GM18861 (cell line): ENCODE data around the gene SLC34A1.
"Not testable (repeated sequence)": the region's sequence is repeated elsewhere in the genome, so short reads cannot be mapped to it uniquely, and the experiment has no call there.

Source experiments
- ATAC-seq: cut with Tn5 transposase; IDR thresholded peaks from one replicate; pipeline ENCODE4 v1.9.1; 2021; ENCODE audit not compliant: unreplicated experiment

The SLC34A1 gene

GRCh38 chr5:177384134-177384533 is at the start of gene SLC34A1:
Gene SLC34A1 (plus strand): TSS chr5:177384434. CDS start chr5:177385742, 1,308 bp downstream.
- no peak for ATAC-seq

- ATAC-seq = no peak
These were observed 49.2 kb upstream of the SLC34A1 start for GRCh38 chr5:177334781-177335700.

GRCh38 chr5:177335701-177336065 is 48.6 kb upstream of the SLC34A1 start:
- no peak for ATAC-seq

GRCh38 chr5:177336112-177336511 is 48.1 kb upstream of the SLC34A1 start:
- ATAC-seq = no peak

GRCh38 chr5:177336603-177337494 is 47.4 kb upstream of the SLC34A1 start:
- ATAC-seq = no peak

- no peak for ATAC-seq
These were observed 45.8 kb upstream of the SLC34A1 start for GRCh38 chr5:177338251-177339106.

GRCh38 chr5:177339107-177339638 is 45.1 kb upstream of the SLC34A1 start:
- ATAC-seq = no peak

DNA sequence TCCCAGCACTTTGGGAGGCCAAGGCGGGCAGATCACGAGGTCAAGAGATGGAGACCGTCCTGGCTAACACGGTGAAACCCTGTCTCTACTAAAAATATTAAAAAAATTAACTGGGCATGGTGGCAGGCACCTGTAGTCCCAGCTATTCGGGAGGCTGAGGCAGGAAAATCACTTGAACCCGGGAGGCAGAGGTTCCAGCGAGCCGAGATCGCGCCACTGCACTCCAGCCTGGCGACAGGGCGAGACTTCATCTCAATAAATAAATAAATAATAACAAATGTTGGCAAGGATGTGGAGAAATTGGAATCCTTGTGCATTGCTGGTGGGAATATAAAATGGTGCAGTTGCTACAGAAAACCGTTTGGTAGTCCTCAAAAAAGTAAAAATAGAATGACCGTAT is 41.2 kb upstream of the SLC34A1 start:
- not testable (repeated sequence) for ATAC-seq

GRCh38 chr5:177343777-177344176 is 40.5 kb upstream of the SLC34A1 start:
- no peak for ATAC-seq

DNA sequence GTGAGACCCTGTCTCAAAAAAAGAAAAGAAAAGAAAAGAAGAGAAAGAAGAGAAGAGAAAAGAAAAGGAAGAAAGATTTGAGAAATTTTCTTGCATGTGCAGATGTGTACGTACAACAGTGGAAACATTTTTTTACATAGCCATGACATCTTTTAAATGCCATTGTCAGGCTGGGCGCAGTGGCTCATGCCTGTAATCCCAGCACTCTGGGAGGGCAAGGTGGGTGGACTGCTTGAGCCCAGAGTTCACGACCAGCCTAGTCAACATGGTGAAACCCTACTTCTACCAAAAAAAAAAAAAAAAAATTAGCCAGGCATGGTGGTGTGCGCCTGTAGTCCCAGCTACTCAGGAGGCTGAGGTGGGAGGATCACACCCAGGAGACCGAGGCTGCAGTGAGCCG is 39.3 kb upstream of the SLC34A1 start:
- no peak for ATAC-seq

- no peak for ATAC-seq
These were observed 37.4 kb upstream of the SLC34A1 start for GRCh38 chr5:177346820-177347219.

DNA sequence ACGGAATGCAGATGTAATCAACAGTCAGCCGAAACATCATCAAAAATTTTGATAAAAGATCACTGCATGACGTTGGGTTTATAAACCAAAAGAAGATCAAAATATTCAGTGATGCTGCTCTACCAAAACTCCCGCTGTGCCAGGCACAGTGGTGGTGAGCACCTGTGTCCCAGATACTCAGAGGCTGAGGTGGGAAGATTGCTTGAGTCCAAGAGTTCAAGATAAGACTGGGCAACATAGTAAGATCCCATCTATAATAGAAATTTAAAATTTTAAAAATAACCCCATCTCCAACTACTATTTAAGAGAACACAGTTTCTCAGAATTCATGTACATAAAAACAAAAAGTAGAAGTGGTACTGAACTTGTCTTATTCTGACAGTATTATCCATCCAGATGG is 36.5 kb upstream of the SLC34A1 start:
- no peak for ATAC-seq

DNA sequence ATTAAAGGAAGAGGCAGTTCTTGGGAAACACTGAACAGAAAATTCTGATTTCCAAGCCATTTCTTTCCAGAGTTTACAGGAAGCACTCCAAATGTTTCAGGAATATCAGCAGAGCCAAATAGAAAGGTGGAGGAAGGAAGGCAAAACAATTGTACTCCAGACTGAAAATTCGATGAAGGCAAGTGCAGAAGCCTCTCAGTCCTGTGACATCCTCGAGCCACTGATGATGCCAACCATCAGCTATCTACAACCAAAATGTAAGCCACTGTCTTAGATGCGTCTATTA is 34.9 kb upstream of the SLC34A1 start:
- ATAC-seq = no peak

- no peak for ATAC-seq
These were observed 34.5 kb upstream of the SLC34A1 start for GRCh38 chr5:177349762-177350161.

- no peak for ATAC-seq
These were observed 33.4 kb upstream of the SLC34A1 start for GRCh38 chr5:177350776-177351391.

- ATAC-seq = peak; percentile 88
These were observed 32.6 kb upstream of the SLC34A1 start, which contains the start of gene LMAN2 for GRCh38 chr5:177351392-177352329. Gene LMAN2 (minus strand): TSS chr5:177351668. CDS start chr5:177351647, 21 bp downstream.

GRCh38 chr5:177353093-177353492 is 31.1 kb upstream of the SLC34A1 start:
- ATAC-seq = no peak

DNA sequence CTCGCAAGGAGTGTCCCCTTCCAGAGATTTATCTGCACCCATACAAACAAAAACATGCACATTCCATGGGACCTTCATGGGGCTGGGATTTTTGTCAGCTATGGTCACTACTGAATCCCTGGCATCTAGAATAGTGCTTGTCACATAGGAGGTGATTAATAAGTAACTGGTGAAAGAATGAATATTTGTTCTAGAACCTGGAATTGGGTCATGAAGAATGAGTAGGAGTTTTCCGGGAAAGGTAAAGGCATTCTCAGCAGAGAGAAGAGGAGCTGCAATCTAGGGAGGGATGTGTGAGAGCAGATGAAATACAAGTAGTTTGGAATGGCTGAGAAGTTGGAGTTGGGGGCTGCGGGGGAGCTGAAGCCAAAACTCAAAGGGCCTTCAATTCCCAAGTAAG is 30.0 kb upstream of the SLC34A1 start:
- no peak for ATAC-seq

- ATAC-seq = no peak
These were observed 29.5 kb upstream of the SLC34A1 start for GRCh38 chr5:177354711-177355110.
